VCaP (cell line): ENCODE data around the gene GCA.

Source experiments
- H3K27ac ChIP-seq: fragments of 450-650 bp; 2 replicates; pipeline ENCODE4 v1.5.1; 2017
- CTCF ChIP-seq: fragments of 450-650 bp; conservative IDR thresholded peaks from 2 replicates; pipeline ENCODE4 v1.5.1; 2017; ENCODE audit warnings: mild to moderate bottlenecking, moderate library complexity

The GCA gene

GRCh38 chr2:162365392-162365791 is 21.5 kb downstream of the GCA start:
- no peak for TF ChIP-seq CTCF
- H3K27ac ChIP-seq: no peak overlapping the region

DNA sequence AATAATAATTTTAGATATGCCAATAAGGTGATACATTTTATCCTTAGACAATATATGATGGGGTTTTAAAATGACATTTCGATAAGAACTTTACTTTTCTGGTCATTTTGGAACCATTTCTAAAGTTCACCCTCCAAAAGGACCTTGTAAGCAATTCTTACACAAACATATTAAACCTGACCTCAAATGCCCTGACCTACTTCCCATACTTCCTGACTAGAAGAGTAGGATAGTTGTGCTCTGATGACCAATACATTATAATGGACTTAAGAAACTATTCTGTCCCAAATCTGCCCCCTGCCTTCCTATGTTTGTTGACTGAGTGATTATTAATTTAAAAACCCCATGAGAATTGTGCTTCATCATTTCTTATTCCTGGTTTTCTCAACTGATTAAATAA is 24.6 kb downstream of the GCA start:
- no peak overlapping the region for H3K27ac ChIP-seq
- no peak for TF ChIP-seq CTCF

- no peak for TF ChIP-seq CTCF
- H3K27ac ChIP-seq: no peak overlapping the region
Measured at GRCh38 chr2:162369551-162369950, 25.6 kb downstream of the GCA start.

DNA sequence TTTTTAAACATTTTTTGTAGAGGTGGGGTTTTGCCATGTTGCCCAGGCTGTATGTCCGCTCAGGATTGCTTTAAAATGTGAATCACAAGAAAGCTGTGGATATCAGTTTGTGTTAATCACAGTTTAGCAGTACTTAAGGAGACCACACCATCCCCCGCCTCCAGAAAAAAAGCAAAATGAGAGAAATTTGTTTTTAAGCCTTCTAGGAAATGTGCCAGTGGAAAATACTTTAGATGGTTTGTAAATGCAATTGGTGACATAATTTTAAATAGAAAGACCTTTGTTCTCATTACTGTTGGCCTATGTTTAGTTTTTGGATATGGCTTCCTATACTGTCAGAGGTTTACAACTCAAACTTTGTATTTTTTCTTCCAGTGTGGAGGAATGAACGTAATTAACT is 27.0 kb downstream of the GCA start:
- no peak for TF ChIP-seq CTCF
- H3K27ac ChIP-seq: no peak overlapping the region

- no peak for TF ChIP-seq CTCF
- H3K27ac ChIP-seq: no peak overlapping the region
Measured at GRCh38 chr2:162372818-162373217, 28.9 kb downstream of the GCA start.

- H3K27ac ChIP-seq: no peak overlapping the region
- no peak for TF ChIP-seq CTCF
Measured at GRCh38 chr2:162379719-162380580, 36.0 kb downstream of the GCA start.

DNA sequence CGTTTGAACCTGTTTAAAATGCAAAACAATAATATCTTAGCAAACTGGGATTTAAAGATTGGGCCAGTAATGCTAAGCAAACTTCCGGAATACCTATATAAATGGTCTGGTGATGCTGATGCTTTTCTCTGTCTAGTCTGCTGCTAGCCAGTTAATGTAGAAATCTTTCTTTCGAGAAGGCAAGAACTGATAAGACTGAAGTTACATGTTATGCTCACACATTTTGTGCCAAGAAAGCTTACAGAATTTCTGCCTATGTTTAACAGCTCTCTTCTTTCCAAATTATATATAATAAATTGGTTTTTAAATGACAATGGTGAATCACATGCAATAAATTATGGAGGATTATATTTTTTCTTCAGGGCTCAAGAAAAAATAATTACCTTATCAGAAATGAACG is 37.9 kb downstream of the GCA start:
- no peak for TF ChIP-seq CTCF
- H3K27ac ChIP-seq: no peak overlapping the region
